ENCODE data around the gene HOXD9. TPM values are rescaled to one million over a fixed set of nuclear protein-coding genes. Genes with fewer than 3 reads are reported as not detected.

Gene HOXD9
- total RNA-seq, 2 experiments from 2014 or later, result not detected

DNA sequence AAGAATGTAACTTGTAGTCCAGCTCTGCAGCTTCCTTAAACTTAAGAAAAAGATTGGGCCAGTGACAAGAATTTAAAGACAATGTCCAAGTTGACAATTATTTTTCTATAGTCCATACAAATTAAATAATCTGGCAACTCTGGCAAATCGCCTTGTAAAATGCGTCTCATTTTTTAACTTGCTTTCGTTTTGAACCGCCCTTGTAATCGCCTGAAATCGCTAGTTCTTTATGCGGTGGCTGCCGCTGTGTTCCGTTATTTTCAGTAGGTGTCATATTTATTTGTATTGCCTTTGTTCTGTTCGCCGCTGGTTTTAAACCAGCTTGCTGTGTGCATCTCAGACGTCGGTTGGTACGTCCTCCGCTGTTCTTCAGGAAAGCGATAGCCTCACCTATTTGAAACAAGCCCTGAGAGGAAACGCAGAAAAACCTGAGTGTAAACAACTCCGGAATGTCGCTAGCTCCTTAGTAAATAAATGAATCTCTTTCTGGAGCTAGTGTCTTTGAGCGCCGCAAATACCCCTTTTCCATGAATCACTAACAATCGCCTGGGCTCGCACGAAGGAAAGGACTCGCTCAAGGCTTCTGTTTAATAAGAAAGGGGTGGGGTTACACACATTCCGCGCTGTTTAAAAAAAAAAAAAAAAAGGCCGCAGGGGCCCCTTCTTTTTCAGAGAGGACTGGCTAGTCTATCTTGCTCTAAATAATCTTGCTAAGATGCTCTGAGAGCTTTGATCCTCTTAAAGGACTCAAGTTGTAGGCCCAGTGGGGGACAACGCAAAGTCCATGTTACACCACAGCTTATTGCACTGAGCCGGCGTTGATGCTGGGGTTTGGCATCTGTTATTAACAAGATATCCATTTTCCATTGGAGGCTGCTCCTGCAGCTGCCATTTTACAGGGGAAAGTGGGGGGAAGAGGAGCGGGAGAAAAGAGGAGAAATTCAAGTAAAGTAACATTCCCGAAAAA lies 10.0 kb downstream of the HOXD9 start:
- Mint-ChIP-seq H3K36me3 (ENCODE audit: low read depth) (no peaks in the 10 kb centered on the region), H3K9me3 (no peaks in the 10 kb centered on the region), H3K27me3 (peaks cover 78% of the 10 kb centered on the region), H3K27ac (no peak overlapping the region), H3K4me3 (peak overlapping the region; percentile 64), H3K4me1 (ENCODE audit: low read depth) (peaks cover 32% of the 10 kb centered on the region)
- TF ChIP-seq, protein P1, sequence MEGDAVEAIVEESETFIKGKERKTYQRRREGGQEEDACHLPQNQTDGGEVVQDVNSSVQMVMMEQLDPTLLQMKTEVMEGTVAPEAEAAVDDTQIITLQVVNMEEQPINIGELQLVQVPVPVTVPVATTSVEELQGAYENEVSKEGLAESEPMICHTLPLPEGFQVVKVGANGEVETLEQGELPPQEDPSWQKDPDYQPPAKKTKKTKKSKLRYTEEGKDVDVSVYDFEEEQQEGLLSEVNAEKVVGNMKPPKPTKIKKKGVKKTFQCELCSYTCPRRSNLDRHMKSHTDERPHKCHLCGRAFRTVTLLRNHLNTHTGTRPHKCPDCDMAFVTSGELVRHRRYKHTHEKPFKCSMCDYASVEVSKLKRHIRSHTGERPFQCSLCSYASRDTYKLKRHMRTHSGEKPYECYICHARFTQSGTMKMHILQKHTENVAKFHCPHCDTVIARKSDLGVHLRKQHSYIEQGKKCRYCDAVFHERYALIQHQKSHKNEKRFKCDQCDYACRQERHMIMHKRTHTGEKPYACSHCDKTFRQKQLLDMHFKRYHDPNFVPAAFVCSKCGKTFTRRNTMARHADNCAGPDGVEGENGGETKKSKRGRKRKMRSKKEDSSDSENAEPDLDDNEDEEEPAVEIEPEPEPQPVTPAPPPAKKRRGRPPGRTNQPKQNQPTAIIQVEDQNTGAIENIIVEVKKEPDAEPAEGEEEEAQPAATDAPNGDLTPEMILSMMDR (IDR thresholded peaks at IDR 0.05), result no peak
- ChIA-PET POLR2A (interaction anchor here (0.6 to 1.6 kb wide), 7 partner anchors 10 to 1908 kb away, joined by 3 to 4 read pairs (median 3); partner anchors contain the start of gene HOXD9), CTCF (interaction anchor here (0.6 to 9.8 kb wide), 17 partner anchors 8 to 1016 kb away, joined by 3 to 95 read pairs (median 4); no protein-coding TSS in a partner anchor)
- DNase-seq (no peak), ATAC-seq (no peak)
- intact Hi-C loops (cut with micrococcal nuclease), result loop anchor here (5.0 kb wide), 2 partner anchors 40 to 505 kb away; no protein-coding TSS in a partner anchor

DNA sequence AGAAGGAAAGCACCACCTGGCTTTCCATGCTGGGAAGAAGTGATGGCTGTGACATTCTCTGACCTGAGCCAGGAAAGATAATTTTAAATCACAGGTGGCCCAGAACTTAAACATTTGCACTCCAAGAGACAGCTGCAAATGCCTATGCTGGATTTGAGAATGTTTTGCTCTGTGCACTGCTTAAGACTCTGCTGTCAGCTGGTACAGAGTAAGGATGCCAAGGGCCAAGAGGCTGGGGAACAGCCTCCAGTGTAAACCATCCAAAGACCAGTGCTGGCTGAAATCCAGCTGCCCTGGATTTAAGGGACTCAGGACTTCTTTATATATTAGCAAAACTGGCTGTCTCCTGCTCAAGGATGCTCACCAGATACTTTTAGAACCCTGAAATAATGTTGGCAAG lies 10.9 kb downstream of the HOXD9 start:
- TF ChIP-seq, protein P1 (IDR thresholded peaks at IDR 0.05), result no peak
- Mint-ChIP-seq H3K27me3 (peaks cover 78% of the 10 kb centered on the region), H3K4me1 (ENCODE audit: low read depth) (peaks cover 26% of the 10 kb centered on the region), H3K27ac (no peak overlapping the region), H3K36me3 (ENCODE audit: low read depth) (no peaks in the 10 kb centered on the region), H3K9me3 (no peaks in the 10 kb centered on the region), H3K4me3 (no peak overlapping the region)
- ChIA-PET POLR2A (interaction anchor here (0.7 kb wide), 1 partner anchor 386 kb away, joined by 3 read pairs; no protein-coding TSS in a partner anchor), CTCF (interaction anchor here (0.9 to 9.8 kb wide), 7 partner anchors 20 to 1015 kb away, joined by 3 to 95 read pairs (median 3); no protein-coding TSS in a partner anchor)
- DNase-seq (no peak), ATAC-seq (no peak)
- intact Hi-C loops (cut with micrococcal nuclease), result loop anchor here (5.0 kb wide), 2 partner anchors 39 to 504 kb away; no protein-coding TSS in a partner anchor

DNA sequence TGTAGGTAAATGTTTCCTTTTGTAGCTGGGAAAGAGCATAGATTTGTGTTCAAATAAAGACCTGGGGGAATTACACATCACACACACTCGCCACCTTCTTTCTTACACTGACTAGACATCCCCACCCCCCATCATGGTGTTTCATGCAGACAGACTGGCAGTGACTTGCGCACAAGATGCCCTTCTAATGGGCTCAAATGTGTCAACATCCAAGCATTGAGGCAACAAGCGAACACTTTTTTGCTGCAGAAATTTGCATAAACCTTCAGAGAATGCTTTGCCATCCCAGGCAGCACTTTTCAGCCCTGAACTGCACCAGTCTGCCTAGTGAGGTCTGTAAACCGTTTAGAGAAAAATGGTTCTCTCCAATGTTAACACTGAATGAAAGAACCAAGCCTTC lies 11.5 kb downstream of the HOXD9 start:
- peaks cover 2% of the 10 kb centered on the region for H3K36me3 Mint-ChIP-seq (ENCODE audit: low read depth)
- intact Hi-C loops (cut with micrococcal nuclease), result loop anchor here (5.0 kb wide), 2 partner anchors 38 to 503 kb away; no protein-coding TSS in a partner anchor
- DNase-seq (no peak), ATAC-seq (no peak)
- H3K27me3 Mint-ChIP-seq, result peaks cover 79% of the 10 kb centered on the region
- H3K9me3 Mint-ChIP-seq, result no peaks in the 10 kb centered on the region
- H3K27ac Mint-ChIP-seq, result no peak overlapping the region
- H3K4me1 Mint-ChIP-seq (ENCODE audit: low read depth), result peaks cover 24% of the 10 kb centered on the region
- H3K4me3 Mint-ChIP-seq, result no peak overlapping the region
- TF ChIP-seq, protein P1 (IDR thresholded peaks at IDR 0.05), result no peak
- ChIA-PET CTCF (interaction anchor here (1.4 to 9.8 kb wide), 2 partner anchors 321 to 519 kb away, joined by 4 to 95 read pairs; no protein-coding TSS in a partner anchor), POLR2A (no interaction called here)

DNA sequence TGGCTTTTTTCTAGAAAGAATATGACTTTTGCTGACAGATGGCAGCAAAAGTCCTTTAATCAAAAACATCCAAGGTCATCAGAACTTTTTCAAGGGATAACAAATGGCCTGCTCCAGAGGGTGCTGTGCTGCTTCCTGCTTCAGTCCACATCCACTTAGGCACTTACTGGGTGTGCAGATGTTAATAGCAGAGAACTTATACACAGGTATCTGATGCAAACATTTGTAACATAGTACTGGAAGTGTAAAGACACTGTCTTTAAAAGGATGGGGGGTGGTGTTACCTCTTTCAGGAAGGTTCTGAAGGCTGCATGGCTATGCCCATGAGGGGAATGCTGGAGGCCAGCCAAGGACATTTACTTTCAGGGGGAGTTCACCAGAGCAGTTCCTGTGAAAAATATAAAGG lies 12.5 kb downstream of the HOXD9 start:
- H3K4me1 Mint-ChIP-seq (ENCODE audit: low read depth), result peaks cover 30% of the 10 kb centered on the region
- H3K27ac Mint-ChIP-seq, result no peak overlapping the region
- H3K4me3 Mint-ChIP-seq, result no peak overlapping the region
- no peak for DNase-seq
- H3K27me3 Mint-ChIP-seq, result peaks cover 83% of the 10 kb centered on the region
- CTCF ChIA-PET, result interaction anchor here (1.4 to 9.8 kb wide), 2 partner anchors 320 to 518 kb away, joined by 4 to 95 read pairs; no protein-coding TSS in a partner anchor
- H3K36me3 Mint-ChIP-seq (ENCODE audit: low read depth), result peaks cover 5% of the 10 kb centered on the region
- no peak for ATAC-seq
- intact Hi-C loops (cut with micrococcal nuclease), result no loop called here
- POLR2A ChIA-PET, result no interaction called here
- TF ChIP-seq, protein P1 (IDR thresholded peaks at IDR 0.05), result no peak
- H3K9me3 Mint-ChIP-seq, result no peaks in the 10 kb centered on the region
